ENCODE results near the gene SPATA25.

GRCh38 chr20:45853484-45853883 lies 33.9 kb downstream of the SPATA25 start:
- no peak for TF ChIP-seq ZNF274 (IDR thresholded peaks at IDR 0.05; ENCODE audit: low read depth, low read length)
- no peak for TF ChIP-seq YY1 (IDR thresholded peaks at IDR 0.05; ENCODE audit: insufficient read depth, insufficient read length)

Data from NT2/D1 (cell line).